ENCODE measurements around the gene ARMC7. TPM values are rescaled to one million over a fixed set of nuclear protein-coding genes. Genes with fewer than 3 reads are reported as not detected.
A peak's percentile ranks its signal among the peaks of the same experiment; 100 is the strongest.

The ARMC7 gene
- total and polyA plus RNA-seq, 4 experiments from 2014 or later = 1.3 to 21.9 (median 11.7) TPM

- ChIA-PET POLR2A (ENCODE audit: partially characterized antibody) (interaction anchor here (1.1 to 9.9 kb wide), 6 partner anchors 9 to 155 kb away, joined by 3 to 97 read pairs (median 16); partner anchors contain the start of genes MIF4GD, NT5C and NUP85), CTCF (ENCODE audit: partially characterized antibody) (interaction anchor here (2.0 to 9.9 kb wide), 13 partner anchors 10 to 174 kb away, joined by 6 to 325 read pairs (median 27); partner anchors contain the start of genes JPT1, NT5C, NUP85 and SLC25A19)
- intact Hi-C loops (cut with micrococcal nuclease) = no loop called here
- DNase-seq = no peak
- H3K4me1 Mint-ChIP-seq = peaks cover 23 to 41% (median 32%) of the 10 kb centered on the region in 4 donors
- H3K27ac Mint-ChIP-seq = peak overlapping the region in 1 of 7 donors; percentile 22
- Histone ChIP-seq H3K4me3 (ENCODE audit: low read length in 2 of 2) (no peak overlapping the region), H3K36me3 (ENCODE audit: insufficient read depth, low read length) (no peaks in the 10 kb centered on the region), H3K27ac (ENCODE audit: low read depth, low read length) (no peak overlapping the region), H3K4me1 (ENCODE audit: insufficient read depth, low read length) (peaks cover 32% of the 10 kb centered on the region), H3K9me3 (ENCODE audit: control insufficient read depth in 1 of 2, low read length in 2 of 2) (no peaks in the 10 kb centered on the region), H3K27me3 (ENCODE audit: insufficient read depth, low read length) (no peaks in the 10 kb centered on the region)
- peaks cover 24% of the 10 kb centered on the region in 2 donors for H3K36me3 Mint-ChIP-seq
- H3K9me3 Mint-ChIP-seq = no peaks in the 10 kb centered on the region
- no peaks in the 10 kb centered on the region for H3K27me3 Mint-ChIP-seq
- peak overlapping the region in 2 of 8 donors; percentile 17 to 20 for H3K4me3 Mint-ChIP-seq
Measured at GRCh38 chr17:75115555-75115954, 5.8 kb downstream of the ARMC7 start.

- POLR2A ChIA-PET (ENCODE audit: partially characterized antibody) = interaction anchor here (1.2 to 9.9 kb wide), 3 partner anchors 15 to 145 kb away, joined by 3 to 97 read pairs (median 4); partner anchors contain the start of genes GGA3, MRPS7 and NT5C
- H3K4me1 ChIP-seq (ENCODE audit: insufficient read depth, low read length) = peaks cover 21% of the 10 kb centered on the region
Measured at GRCh38 chr17:75116737-75117136, 7.0 kb downstream of the ARMC7 start.

GRCh38 chr17:75118307-75118706, 8.5 kb downstream of the ARMC7 start:
- no peak overlapping the region for H3K4me3 ChIP-seq (ENCODE audit: low read length in 2 of 2)
- Mint-ChIP-seq H3K27me3 (no peaks in the 10 kb centered on the region), H3K4me1 (peaks cover 16 to 30% (median 23%) of the 10 kb centered on the region in 4 donors), H3K27ac (peak overlapping the region in 2 of 7 donors; percentile 19 to 53), H3K4me3 (no peak overlapping the region), H3K36me3 (peaks cover 24 to 26% of the 10 kb centered on the region in 2 donors), H3K9me3 (no peaks in the 10 kb centered on the region)
- POLR2A ChIA-PET (ENCODE audit: partially characterized antibody) = interaction anchor here (9.9 kb wide), 1 partner anchor 13 kb away, joined by 97 read pairs; the partner anchor contains the start of gene NT5C
- CTCF ChIA-PET (ENCODE audit: partially characterized antibody) = interaction anchor here (9.1 to 9.9 kb wide), 4 partner anchors 13 to 156 kb away, joined by 89 to 325 read pairs (median 218); partner anchors contain the start of genes NT5C and NUP85
- no peak overlapping the region for H3K27ac ChIP-seq (ENCODE audit: low read depth, low read length)
- peaks cover 4% of the 10 kb centered on the region for H3K36me3 ChIP-seq (ENCODE audit: insufficient read depth, low read length)
- H3K9me3 ChIP-seq (ENCODE audit: control insufficient read depth in 1 of 2, low read length in 2 of 2) = no peaks in the 10 kb centered on the region
- H3K27me3 ChIP-seq (ENCODE audit: insufficient read depth, low read length) = no peaks in the 10 kb centered on the region
- peaks cover 15% of the 10 kb centered on the region for H3K4me1 ChIP-seq (ENCODE audit: insufficient read depth, low read length)
- DNase-seq = no peak
- intact Hi-C loops (cut with micrococcal nuclease) = no loop called here

More at GRCh38 chr17:75116737-75117136, 7.0 kb downstream of the ARMC7 start:
- Mint-ChIP-seq H3K27me3 (no peaks in the 10 kb centered on the region), H3K36me3 (peaks cover 29% of the 10 kb centered on the region in 2 donors), H3K4me1 (peaks cover 22 to 39% (median 29%) of the 10 kb centered on the region in 4 donors), H3K4me3 (no peak overlapping the region), H3K27ac (no peak overlapping the region), H3K9me3 (no peaks in the 10 kb centered on the region)
- Histone ChIP-seq H3K36me3 (ENCODE audit: insufficient read depth, low read length) (peaks cover 4% of the 10 kb centered on the region), H3K27ac (ENCODE audit: low read depth, low read length) (no peak overlapping the region), H3K9me3 (ENCODE audit: control insufficient read depth in 1 of 2, low read length in 2 of 2) (no peaks in the 10 kb centered on the region), H3K4me3 (ENCODE audit: low read length in 2 of 2) (no peak overlapping the region), H3K27me3 (ENCODE audit: insufficient read depth, low read length) (no peaks in the 10 kb centered on the region)
- intact Hi-C loops (cut with micrococcal nuclease) = no loop called here
- CTCF ChIA-PET (ENCODE audit: partially characterized antibody) = interaction anchor here (0.8 to 9.9 kb wide), 6 partner anchors 10 to 296 kb away, joined by 3 to 325 read pairs (median 108); partner anchors contain the start of genes NT5C and NUP85
- DNase-seq = no peak

- H3K27ac ChIP-seq (ENCODE audit: low read depth, low read length) = peak overlapping the region; percentile 21
- no peaks in the 10 kb centered on the region for H3K27me3 ChIP-seq (ENCODE audit: insufficient read depth, low read length)
- peaks cover 12 to 15% of the 10 kb centered on the region in 2 donors for H3K36me3 Mint-ChIP-seq
- H3K4me1 ChIP-seq (ENCODE audit: insufficient read depth, low read length) = peaks cover 30% of the 10 kb centered on the region
- no peaks in the 10 kb centered on the region for H3K27me3 Mint-ChIP-seq
- intact Hi-C loops (cut with micrococcal nuclease) = no loop called here
- peak overlapping the region in 7 of 8 donors; percentile 4 to 75 (median 46) for H3K4me3 Mint-ChIP-seq
- POLR2A ChIA-PET (ENCODE audit: partially characterized antibody) = interaction anchor here (0.8 to 4.3 kb wide), 15 partner anchors 8 to 138 kb away, joined by 3 to 27 read pairs (median 5); partner anchors contain the start of genes ARMC7, ATP5PD, GGA3 and JPT1
- H3K9me3 ChIP-seq (ENCODE audit: control insufficient read depth in 1 of 2, low read length in 2 of 2) = no peaks in the 10 kb centered on the region
- CTCF ChIA-PET (ENCODE audit: partially characterized antibody) = interaction anchor here (0.9 to 5.4 kb wide), 10 partner anchors 10 to 162 kb away, joined by 3 to 56 read pairs (median 3); no protein-coding TSS in a partner anchor
- H3K4me3 ChIP-seq (ENCODE audit: low read length in 2 of 2) = no peak overlapping the region
- peaks cover 4% of the 10 kb centered on the region for H3K36me3 ChIP-seq (ENCODE audit: insufficient read depth, low read length)
- H3K27ac Mint-ChIP-seq = peak overlapping the region; percentile 67 to 93 (median 85)
- H3K4me1 Mint-ChIP-seq = peaks cover 24 to 40% (median 30%) of the 10 kb centered on the region in 4 donors
- H3K9me3 Mint-ChIP-seq = no peaks in the 10 kb centered on the region
- DNase-seq = peak in 4 of 5 donors; percentile 30 to 79 (median 40)
Measured at GRCh38 chr17:75124041-75124818, 14.5 kb downstream of the ARMC7 start.

GRCh38 chr17:75124819-75125162, 15.0 kb downstream of the ARMC7 start:
- POLR2A ChIA-PET (ENCODE audit: partially characterized antibody) = interaction anchor here (1.0 to 4.3 kb wide), 13 partner anchors 10 to 137 kb away, joined by 3 to 27 read pairs (median 5); partner anchors contain the start of genes ARMC7, ATP5PD, GGA3 and JPT1

GRCh38 chr17:75125984-75126383, 16.2 kb downstream of the ARMC7 start:
- H3K27ac ChIP-seq (ENCODE audit: low read depth, low read length) = no peak overlapping the region
- Mint-ChIP-seq H3K4me1 (peaks cover 26 to 45% (median 33%) of the 10 kb centered on the region in 4 donors), H3K9me3 (no peaks in the 10 kb centered on the region), H3K4me3 (peak overlapping the region in 3 of 8 donors; percentile 6 to 47 (median 25)), H3K27me3 (no peaks in the 10 kb centered on the region), H3K36me3 (peaks cover 9 to 12% of the 10 kb centered on the region in 2 donors), H3K27ac (peak overlapping the region in 6 of 7 donors; percentile 55 to 92 (median 87))
- no peak for DNase-seq
- peaks cover 7% of the 10 kb centered on the region for H3K36me3 ChIP-seq (ENCODE audit: insufficient read depth, low read length)
- intact Hi-C loops (cut with micrococcal nuclease) = no loop called here
- no peaks in the 10 kb centered on the region for H3K9me3 ChIP-seq (ENCODE audit: control insufficient read depth in 1 of 2, low read length in 2 of 2)
- CTCF ChIA-PET (ENCODE audit: partially characterized antibody) = interaction anchor here (0.9 to 5.4 kb wide), 4 partner anchors 9 to 45 kb away, joined by 3 to 56 read pairs (median 4); partner anchors contain the start of gene ARMC7
- H3K27me3 ChIP-seq (ENCODE audit: insufficient read depth, low read length) = no peaks in the 10 kb centered on the region
- POLR2A ChIA-PET (ENCODE audit: partially characterized antibody) = interaction anchor here (1.2 to 4.3 kb wide), 4 partner anchors 11 to 22 kb away, joined by 3 to 27 read pairs (median 12); partner anchors contain the start of gene ARMC7
- H3K4me3 ChIP-seq (ENCODE audit: low read length in 2 of 2) = no peak overlapping the region
- H3K4me1 ChIP-seq (ENCODE audit: insufficient read depth, low read length) = peaks cover 42% of the 10 kb centered on the region

More at GRCh38 chr17:75124819-75125162, 15.0 kb downstream of the ARMC7 start:
- no peak overlapping the region for H3K4me3 ChIP-seq (ENCODE audit: low read length in 2 of 2)
- no peak for DNase-seq
- H3K36me3 ChIP-seq (ENCODE audit: insufficient read depth, low read length) = peaks cover 7% of the 10 kb centered on the region
- Mint-ChIP-seq H3K27ac (peak overlapping the region in 5 of 7 donors; percentile 79 to 93 (median 91)), H3K9me3 (no peaks in the 10 kb centered on the region), H3K4me1 (peaks cover 25 to 43% (median 30%) of the 10 kb centered on the region in 4 donors), H3K4me3 (peak overlapping the region in 4 of 8 donors; percentile 10 to 46 (median 22)), H3K27me3 (no peaks in the 10 kb centered on the region), H3K36me3 (peaks cover 12 to 15% of the 10 kb centered on the region in 2 donors)
- no peaks in the 10 kb centered on the region for H3K9me3 ChIP-seq (ENCODE audit: control insufficient read depth in 1 of 2, low read length in 2 of 2)
- H3K27me3 ChIP-seq (ENCODE audit: insufficient read depth, low read length) = no peaks in the 10 kb centered on the region
- H3K4me1 ChIP-seq (ENCODE audit: insufficient read depth, low read length) = peaks cover 32% of the 10 kb centered on the region
- intact Hi-C loops (cut with micrococcal nuclease) = no loop called here
- CTCF ChIA-PET (ENCODE audit: partially characterized antibody) = interaction anchor here (1.2 to 5.4 kb wide), 8 partner anchors 9 to 77 kb away, joined by 3 to 56 read pairs (median 4); no protein-coding TSS in a partner anchor
- peak overlapping the region; percentile 21 for H3K27ac ChIP-seq (ENCODE audit: low read depth, low read length)

Data from CD4-positive, alpha-beta memory T cell (primary cell).